MM.1S (cell line): ENCODE results near the gene ELOA.

ENCODE experiments used
- DNase-seq: peaks from one replicate; pipeline ENCODE4 v3.0.0-alpha.2; 2015
- H2AFZ ChIP-seq: fragments of 300-600 bp; sonication (generic); 2 replicates; pipeline ENCODE4 v1.6.0; 2016; ENCODE audit warnings: antibody characterized with exemption, low read length
- H3F3A ChIP-seq: fragments of 300-600 bp; sonication (generic); 2 replicates; pipeline ENCODE4 v1.6.1; 2016; ENCODE audit warnings: mild to moderate bottlenecking, antibody characterized with exemption, low read length, moderate library complexity, mixed read lengths; ENCODE audit not compliant: insufficient read depth
- H3K27ac ChIP-seq: fragments of 300-600 bp; sonication (generic); 2 replicates; pipeline ENCODE4 v1.5.1; 2016; ENCODE audit warnings: mild to moderate bottlenecking, low read length
- H3K27me3 ChIP-seq: fragments of 300-600 bp; sonication (generic); replicated peaks from 2 replicates; pipeline ENCODE4 v1.6.0; 2016; ENCODE audit warnings: low read length; ENCODE audit not compliant: insufficient read depth
- H3K36me3 ChIP-seq: fragments of 300-600 bp; sonication (generic); replicated peaks from 2 replicates; pipeline ENCODE4 v1.6.1; 2016; ENCODE audit warnings: mild to moderate bottlenecking, low read length, mixed read lengths; ENCODE audit not compliant: insufficient read depth
- H3K4me1 ChIP-seq: fragments of 300-600 bp; sonication (generic); 2 replicates; pipeline ENCODE4 v1.6.1; 2016; ENCODE audit warnings: low read length, mixed read lengths
- H3K4me2 ChIP-seq: fragments of 300-600 bp; sonication (generic); 2 replicates; pipeline ENCODE4 v1.6.0; 2016; ENCODE audit warnings: low read depth, low read length
- H3K4me3 ChIP-seq: fragments of 300-600 bp; sonication (generic); 2 replicates; pipeline ENCODE4 v1.5.1; 2016; ENCODE audit warnings: low read length, mixed read lengths
- H3K79me2 ChIP-seq: fragments of 300-600 bp; sonication (generic); 2 replicates; pipeline ENCODE4 v1.6.1; 2016; ENCODE audit warnings: mixed run types, low read length, mixed read lengths
- H3K9ac ChIP-seq: fragments of 300-600 bp; sonication (generic); 2 replicates; pipeline ENCODE4 v1.6.1; 2016; ENCODE audit warnings: low read length, mixed read lengths
- H3K9me2 ChIP-seq: fragments of 300-600 bp; sonication (generic); replicated peaks from 2 replicates; pipeline ENCODE4 v1.6.1; 2016; ENCODE audit warnings: mild to moderate bottlenecking, low read length, mixed read lengths; ENCODE audit not compliant: insufficient read depth
- H3K9me3 ChIP-seq: fragments of 300-600 bp; sonication (generic); replicated peaks from 2 replicates; pipeline ENCODE4 v1.6.1; 2016; ENCODE audit warnings: mild to moderate bottlenecking, low read length, mixed read lengths; ENCODE audit not compliant: insufficient read depth
- H4K20me1 ChIP-seq: fragments of 300-600 bp; sonication (generic); 2 replicates; pipeline ENCODE4 v1.6.1; 2016; ENCODE audit warnings: mild to moderate bottlenecking, low read length, moderate library complexity, mixed read lengths; ENCODE audit not compliant: insufficient read depth
- CTCF ChIP-seq: fragments of 300-600 bp; sonication (generic); IDR thresholded peaks from 2 replicates; pipeline ENCODE4 v1.5.1; 2016; ENCODE audit warnings: antibody characterized with exemption, low read length, mixed read lengths
- EZH2 ChIP-seq: fragments of 300-600 bp; sonication (generic); optimal IDR thresholded peaks from 2 replicates; pipeline ENCODE3; 2017; ENCODE audit warnings: low read depth, mild to moderate bottlenecking, antibody characterized with exemption, low read length, mixed read lengths
- EZH2phosphoT487 ChIP-seq: fragments of 300-600 bp; sonication (generic); IDR thresholded peaks from 2 replicates; pipeline ENCODE4 v1.6.1; 2018; ENCODE audit warnings: antibody characterized with exemption, low read length

Gene ELOA

GRCh38 chr1:23798662-23799142 lies 55.4 kb downstream of the ELOA start:
- H3K4me3 ChIP-seq = no peak overlapping the region
- no peak overlapping the region for H3K4me2 ChIP-seq
- no peaks in the 10 kb centered on the region for H3K9me3 ChIP-seq
- H3K9ac ChIP-seq = no peak overlapping the region
- H3K9me2 ChIP-seq = no peaks in the 10 kb centered on the region
- peaks cover 9% of the 10 kb centered on the region; the same call in 1 of the 2 replicates for H3F3A ChIP-seq
- no peak overlapping the region for H3K27ac ChIP-seq
- peaks cover 12% of the 10 kb centered on the region; the same call in 1 of the 2 replicates for H3K4me1 ChIP-seq
- no peaks in the 10 kb centered on the region for H3K36me3 ChIP-seq
- TF ChIP-seq EZH2phosphoT487 = no peak
- no peak for TF ChIP-seq CTCF
- no peak for TF ChIP-seq EZH2
- H4K20me1 ChIP-seq = no peaks in the 10 kb centered on the region
- DNase-seq = no peak
- no peak overlapping the region for H2AFZ ChIP-seq
- H3K27me3 ChIP-seq = no peaks in the 10 kb centered on the region
- H3K79me2 ChIP-seq = no peaks in the 10 kb centered on the region

- Histone ChIP-seq H3K36me3 (no peaks in the 10 kb centered on the region), H3K9ac (peak overlapping the region; percentile 91; the same call in 1 of the 2 replicates), H3K4me1 (peaks cover 12% of the 10 kb centered on the region; the same call in 1 of the 2 replicates), H3K9me3 (no peaks in the 10 kb centered on the region), H3K79me2 (no peaks in the 10 kb centered on the region), H3K27me3 (no peaks in the 10 kb centered on the region), H2AFZ (no peak overlapping the region), H3K27ac (no peak overlapping the region), H3K4me3 (peak overlapping the region; percentile 82), H3F3A (peaks cover 9% of the 10 kb centered on the region; the same call in 1 of the 2 replicates), H3K9me2 (no peaks in the 10 kb centered on the region), H4K20me1 (no peaks in the 10 kb centered on the region), H3K4me2 (peak overlapping the region; percentile 98)
- no peak for TF ChIP-seq EZH2
- DNase-seq = no peak
Observed at GRCh38 chr1:23799255-23799569, 55.9 kb downstream of the ELOA start.

- H3K27ac ChIP-seq = peak overlapping the region; percentile 42; the same call in 1 of the 2 replicates
- no peaks in the 10 kb centered on the region for H3K36me3 ChIP-seq
- peaks cover 15% of the 10 kb centered on the region for H3K4me1 ChIP-seq
- H3K27me3 ChIP-seq = no peaks in the 10 kb centered on the region
- H2AFZ ChIP-seq = peak overlapping the region; percentile 93
- H3F3A ChIP-seq = peaks cover 12% of the 10 kb centered on the region
- no peaks in the 10 kb centered on the region for H4K20me1 ChIP-seq
- no peaks in the 10 kb centered on the region for H3K79me2 ChIP-seq
- no peaks in the 10 kb centered on the region for H3K9me2 ChIP-seq
- H3K4me3 ChIP-seq = peak overlapping the region; percentile 82
- TF ChIP-seq CTCF (no peak), EZH2 (no peak), EZH2phosphoT487 (no peak)
- no peaks in the 10 kb centered on the region for H3K9me3 ChIP-seq
- peak overlapping the region; percentile 91; the same call in 1 of the 2 replicates for H3K9ac ChIP-seq
- DNase-seq = no peak
- peak overlapping the region; percentile 98 for H3K4me2 ChIP-seq
Observed at GRCh38 chr1:23799570-23800399, 56.5 kb downstream of the ELOA start.
